Measurements from ENCODE around the gene NPM1.
"Not testable (repeated sequence)": the region's sequence is repeated elsewhere in the genome, so short reads cannot be mapped to it uniquely, and the experiment has no call there.

DNA sequence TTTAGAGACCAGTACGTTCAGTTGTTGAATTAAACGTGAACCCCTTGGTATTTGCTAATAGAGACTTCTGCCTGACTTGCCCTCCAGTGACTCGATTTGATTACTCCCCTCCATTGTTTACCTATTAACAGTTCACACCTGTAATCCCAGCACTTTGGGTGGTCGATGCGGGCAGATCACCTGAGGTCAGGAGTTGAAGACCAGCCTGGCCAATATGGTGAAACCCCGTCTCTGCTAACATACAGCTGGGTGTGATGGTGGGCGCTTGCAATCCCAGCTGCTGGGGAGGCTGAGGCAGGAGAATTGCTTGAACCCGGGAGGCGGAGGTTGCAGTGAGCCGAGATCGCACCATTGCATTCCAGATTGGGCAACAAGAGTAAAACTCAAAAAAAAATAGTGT lies 8.9 kb downstream of the NPM1 start:
- not testable (repeated sequence) for TF ChIP-seq POLR2A, EP300 (IDR thresholded peaks at IDR 0.05)
